Hematopoietic multipotent progenitor cell treated with erythropoietin and hydrocortisone succinate and interleukin-3 and kit ligand, for 6 days (in vitro differentiated cells): ENCODE measurements around the gene H1-8.
"Not testable (repeated sequence)": the region's sequence is repeated elsewhere in the genome, so short reads cannot be mapped to it uniquely, and the experiment has no call there.

Experiments used
- DNase-seq: peaks from one replicate; pipeline ENCODE4 v3.0.0-alpha.2; 2015

Gene H1-8, protein sequence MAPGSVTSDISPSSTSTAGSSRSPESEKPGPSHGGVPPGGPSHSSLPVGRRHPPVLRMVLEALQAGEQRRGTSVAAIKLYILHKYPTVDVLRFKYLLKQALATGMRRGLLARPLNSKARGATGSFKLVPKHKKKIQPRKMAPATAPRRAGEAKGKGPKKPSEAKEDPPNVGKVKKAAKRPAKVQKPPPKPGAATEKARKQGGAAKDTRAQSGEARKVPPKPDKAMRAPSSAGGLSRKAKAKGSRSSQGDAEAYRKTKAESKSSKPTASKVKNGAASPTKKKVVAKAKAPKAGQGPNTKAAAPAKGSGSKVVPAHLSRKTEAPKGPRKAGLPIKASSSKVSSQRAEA

GRCh38 chr3:129543156-129543790 lies at the start of gene H1-8:
Gene H1-8 (plus strand): TSS chr3:129543175. CDS start chr3:129543219, 44 bp downstream.
- no peak for DNase-seq

DNA sequence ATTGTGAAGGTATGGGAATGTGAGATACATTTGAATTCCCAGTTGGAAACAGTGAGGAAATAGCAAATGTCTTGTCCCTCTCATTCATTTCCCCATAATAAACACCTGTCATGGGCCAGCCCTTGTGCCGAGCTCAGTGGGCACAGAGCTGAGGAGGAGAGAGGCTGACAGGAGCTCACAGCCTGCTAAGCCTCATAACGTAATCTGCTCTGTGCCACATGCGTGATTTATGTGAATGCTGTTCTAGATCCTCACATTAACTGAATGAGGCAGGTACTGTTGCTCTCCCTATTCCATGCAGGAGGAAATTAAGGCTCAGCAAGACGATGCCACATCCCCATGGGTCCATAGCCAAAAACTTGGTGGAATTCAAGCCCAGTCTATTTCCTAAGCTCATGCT lies 49.8 kb upstream of the H1-8 start:
- DNase-seq, result no peak

- not testable (repeated sequence) for DNase-seq
Observed at GRCh38 chr3:129494499-129494898, 48.5 kb upstream of the H1-8 start.

- DNase-seq, result not testable (repeated sequence)
Observed at GRCh38 chr3:129495006-129495639, 47.9 kb upstream of the H1-8 start.

GRCh38 chr3:129497876-129498275 lies 45.1 kb upstream of the H1-8 start:
- DNase-seq, result not testable (repeated sequence)

DNA sequence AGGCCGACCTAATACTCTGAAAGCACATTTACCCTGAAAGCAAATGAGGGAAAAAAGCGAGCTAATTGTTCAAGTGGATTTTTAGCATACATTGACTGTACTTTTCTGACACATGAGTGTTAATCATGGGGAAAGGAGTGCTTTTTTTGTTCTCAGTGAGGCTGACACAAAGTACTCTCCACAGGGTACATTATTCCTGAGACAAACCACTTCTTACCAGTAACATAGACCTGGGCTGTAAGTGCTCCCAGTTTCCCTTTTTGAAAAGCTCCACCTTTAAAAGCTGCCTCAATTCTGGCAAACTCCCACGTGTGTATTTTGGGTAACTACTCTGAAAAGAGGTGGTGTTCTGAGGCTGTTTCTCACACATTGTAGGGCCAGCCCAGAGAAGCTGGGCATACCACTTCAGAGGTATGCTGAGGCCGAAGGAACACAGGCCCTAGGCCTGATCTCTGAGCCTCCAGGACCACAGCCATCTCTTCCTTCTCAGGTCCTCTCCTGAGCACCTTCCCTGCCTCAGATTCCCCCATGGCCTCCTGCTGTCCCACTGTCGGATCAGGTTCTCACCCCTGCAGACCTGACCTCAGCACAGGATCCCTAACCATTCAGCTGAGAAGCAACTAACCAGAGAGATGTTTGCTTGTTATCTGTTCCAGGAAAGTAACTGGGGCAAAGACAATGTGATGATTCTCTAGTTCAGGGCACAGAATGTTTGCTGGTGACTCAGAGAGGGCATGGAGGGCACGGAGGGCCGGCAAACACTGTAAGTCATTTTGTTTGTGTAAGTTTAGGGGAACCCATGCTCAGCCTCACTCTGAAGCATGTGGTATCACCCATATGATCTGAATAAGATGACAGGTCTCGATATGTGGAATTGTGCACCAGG lies 44.1 kb upstream of the H1-8 start:
- DNase-seq, result not testable (repeated sequence)

- not testable (repeated sequence) for DNase-seq
Observed at GRCh38 chr3:129499604-129500333, 43.2 kb upstream of the H1-8 start.

GRCh38 chr3:129500334-129500658 lies 42.7 kb upstream of the H1-8 start:
- no peak for DNase-seq

GRCh38 chr3:129501630-129502029 lies 41.3 kb upstream of the H1-8 start:
- no peak for DNase-seq

DNA sequence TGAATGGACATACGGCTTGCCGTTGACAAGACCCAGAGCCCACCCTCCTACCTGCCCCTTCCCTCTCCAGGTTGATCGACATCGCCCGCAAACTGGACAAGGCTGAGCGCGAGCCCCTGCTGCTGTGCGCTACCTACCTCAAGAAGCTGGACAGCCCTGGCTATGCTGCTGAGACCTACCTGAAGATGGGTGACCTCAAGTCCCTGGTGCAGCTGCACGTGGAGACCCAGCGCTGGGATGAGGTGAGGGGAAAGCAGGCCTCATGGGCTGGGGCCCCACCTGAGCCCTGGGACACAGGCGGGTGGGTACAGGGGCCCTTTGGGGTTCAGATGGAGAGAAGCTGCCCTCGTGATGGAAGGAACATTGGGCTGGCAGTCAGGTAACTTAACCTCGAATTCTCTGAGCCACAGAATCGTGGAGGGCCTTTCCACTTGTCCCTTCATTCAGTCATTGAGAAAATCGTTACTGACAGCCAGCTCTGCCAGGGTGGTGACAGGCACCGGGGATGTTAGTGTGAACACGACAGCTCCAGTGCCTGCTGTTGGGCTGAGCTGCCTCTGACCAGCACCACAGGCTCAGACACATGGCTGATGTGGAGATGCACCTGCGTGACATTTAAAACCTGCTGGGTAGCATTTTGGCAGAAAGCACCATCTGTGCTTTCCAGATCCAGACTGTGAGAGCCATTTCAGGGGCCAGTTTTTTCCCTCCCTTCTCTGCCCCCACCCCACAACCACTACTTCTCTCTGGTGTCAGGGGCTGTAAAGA lies 40.1 kb upstream of the H1-8 start:
- no peak for DNase-seq

DNA sequence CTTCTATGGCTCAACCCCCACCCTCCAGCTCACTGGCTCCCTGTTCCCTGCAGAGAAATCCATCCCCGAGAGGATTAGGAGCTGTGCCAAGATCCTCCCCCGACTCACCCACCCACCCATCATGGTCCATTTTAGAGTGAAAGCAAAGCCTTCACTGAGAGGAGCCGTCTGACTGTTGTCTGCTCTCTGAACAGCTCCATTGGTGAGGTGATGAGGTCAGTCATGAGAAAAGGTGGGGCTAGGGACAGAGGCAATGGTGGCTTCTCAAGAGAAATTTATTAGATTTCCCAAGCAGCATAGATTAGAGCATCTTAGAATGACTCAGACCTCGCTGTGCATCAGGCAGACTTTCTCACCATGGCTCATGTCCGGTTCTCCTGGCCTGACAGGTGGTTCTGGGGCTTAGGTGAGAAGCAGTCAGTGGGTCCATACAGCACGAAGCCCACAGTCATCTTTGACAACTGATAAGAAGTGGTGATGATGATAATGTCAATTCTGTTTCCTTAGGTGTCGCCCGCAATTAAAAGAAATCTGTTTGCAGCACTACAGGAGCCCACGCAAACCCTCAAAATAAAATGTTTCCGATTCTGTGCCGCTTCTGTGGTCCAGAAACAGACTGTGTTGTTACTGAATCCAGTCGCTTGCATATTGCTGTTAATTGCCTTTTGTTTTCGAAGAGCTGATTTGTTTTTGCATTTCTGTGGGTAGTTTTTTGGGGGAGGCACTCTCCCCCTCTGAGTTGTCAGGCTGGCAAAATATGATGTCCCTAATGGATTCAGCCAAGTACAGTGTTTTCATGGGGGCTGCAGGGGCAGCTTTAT lies 39.3 kb upstream of the H1-8 start:
- no peak for DNase-seq

GRCh38 chr3:129504471-129505100 lies 38.4 kb upstream of the H1-8 start:
- DNase-seq, result no peak

DNA sequence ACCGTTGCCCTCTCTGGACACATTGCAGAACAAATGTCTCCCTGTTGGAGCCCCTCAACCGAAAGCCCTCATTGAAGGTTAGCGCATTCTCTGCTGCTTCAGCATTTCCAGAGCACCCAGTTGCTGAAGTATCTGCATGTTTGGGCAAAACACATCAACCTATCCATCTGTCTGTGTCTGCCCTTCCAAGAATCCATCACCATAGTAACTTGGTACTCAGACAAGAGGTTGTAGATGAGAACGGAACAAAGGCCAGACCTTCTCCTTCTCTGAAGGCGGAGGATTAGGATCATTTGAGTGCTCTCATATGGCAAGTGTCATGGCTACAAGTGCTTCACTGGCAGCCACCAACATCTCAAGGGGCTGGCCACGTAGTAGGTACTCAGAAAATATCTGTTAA lies 37.6 kb upstream of the H1-8 start:
- DNase-seq, result no peak

DNA sequence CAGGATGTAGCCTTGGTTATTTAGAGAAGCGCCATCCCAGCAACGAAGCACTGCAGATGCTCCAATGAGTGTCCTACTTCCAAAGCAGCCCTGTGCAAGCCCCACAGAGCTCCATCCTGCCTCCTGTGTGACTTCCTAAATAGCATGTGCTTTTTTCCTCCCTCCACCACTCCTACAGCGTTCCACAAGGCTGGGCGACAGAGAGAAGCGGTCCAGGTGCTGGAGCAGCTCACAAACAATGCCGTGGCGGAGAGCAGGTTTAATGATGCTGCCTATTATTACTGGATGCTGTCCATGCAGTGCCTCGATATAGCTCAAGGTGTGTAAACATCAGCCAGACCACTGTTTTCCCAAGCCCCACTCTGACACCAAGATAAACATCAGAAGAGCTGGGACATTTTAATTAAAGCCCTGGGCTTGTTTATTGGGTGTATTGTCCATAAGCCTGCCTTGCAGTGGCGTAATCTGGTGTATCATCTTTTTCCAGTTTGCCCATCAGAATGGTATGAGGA lies 36.7 kb upstream of the H1-8 start:
- no peak for DNase-seq

DNA sequence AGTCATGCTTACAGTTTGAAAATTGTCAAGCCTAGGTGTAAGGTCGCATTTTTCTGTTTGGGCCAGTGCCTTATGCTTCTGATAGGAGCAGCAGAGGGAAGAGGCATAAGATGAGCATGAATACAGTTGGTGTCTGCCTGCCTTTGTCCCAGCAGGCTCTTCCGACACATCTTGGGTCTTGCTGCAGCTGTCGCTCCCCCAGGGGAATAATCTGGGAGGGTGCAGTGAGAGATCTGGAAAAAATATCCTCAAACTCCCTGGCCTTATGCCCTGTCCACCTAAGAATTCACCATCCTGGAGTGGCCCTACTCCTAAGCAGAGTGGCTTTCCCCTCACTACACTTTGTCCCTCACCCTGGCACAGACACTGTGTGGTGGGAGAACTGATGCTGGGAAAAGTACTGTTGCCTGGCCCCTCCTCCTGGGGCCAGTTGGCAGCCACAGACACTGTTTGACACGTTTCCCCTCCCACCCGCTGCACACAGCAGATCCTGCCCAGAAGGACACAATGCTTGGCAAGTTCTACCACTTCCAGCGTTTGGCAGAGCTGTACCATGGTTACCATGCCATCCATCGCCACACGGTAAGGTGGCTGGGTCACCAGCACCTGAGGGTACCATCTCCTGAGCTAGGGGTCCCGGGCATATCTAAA lies 35.7 kb upstream of the H1-8 start:
- DNase-seq, result no peak

DNA sequence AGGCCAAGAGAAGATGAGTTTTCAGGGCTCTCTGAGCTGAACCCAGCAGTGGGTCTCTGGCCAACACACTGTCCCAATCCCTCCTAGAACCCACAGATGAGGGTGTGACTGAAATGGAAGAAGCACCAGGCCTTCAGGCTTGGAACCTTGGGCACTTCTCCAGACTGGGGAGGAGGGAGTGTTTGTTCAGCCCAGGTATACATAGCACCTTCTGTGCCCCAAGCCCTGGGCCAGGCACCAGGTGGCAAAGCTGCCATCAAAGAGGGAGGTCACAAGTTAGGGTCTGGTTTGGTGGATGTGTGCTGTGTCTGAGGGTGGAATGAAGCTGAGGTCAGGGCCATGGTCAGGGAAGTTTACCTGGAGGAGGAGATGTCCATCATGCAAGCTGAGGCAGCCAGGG lies 30.4 kb upstream of the H1-8 start:
- no peak for DNase-seq

- no peak for DNase-seq
Observed at GRCh38 chr3:129513705-129514104, 29.3 kb upstream of the H1-8 start.

GRCh38 chr3:129514110-129514509 lies 28.9 kb upstream of the H1-8 start:
- DNase-seq, result no peak

- no peak for DNase-seq
Observed at GRCh38 chr3:129514563-129514962, 28.4 kb upstream of the H1-8 start.
